T-helper 9 cell (primary cell): ENCODE results near the gene EIF6.
A peak's percentile ranks its signal among the peaks of the same experiment; 100 is the strongest.

Experiments
- DNase-seq: peaks from one replicate; pipeline ENCODE4 v3.0.0-alpha.2; 2020

Gene EIF6

GRCh38 chr20:35312318-35312717 lies 27.7 kb upstream of the EIF6 start:
- DNase-seq, result no peak

GRCh38 chr20:35311822-35312221 lies 27.2 kb upstream of the EIF6 start:
- DNase-seq, result no peak

GRCh38 chr20:35311409-35311808 lies 26.8 kb upstream of the EIF6 start:
- no peak for DNase-seq

GRCh38 chr20:35307666-35308653 lies 23.4 kb upstream of the EIF6 start:
- DNase-seq, result no peak

DNA sequence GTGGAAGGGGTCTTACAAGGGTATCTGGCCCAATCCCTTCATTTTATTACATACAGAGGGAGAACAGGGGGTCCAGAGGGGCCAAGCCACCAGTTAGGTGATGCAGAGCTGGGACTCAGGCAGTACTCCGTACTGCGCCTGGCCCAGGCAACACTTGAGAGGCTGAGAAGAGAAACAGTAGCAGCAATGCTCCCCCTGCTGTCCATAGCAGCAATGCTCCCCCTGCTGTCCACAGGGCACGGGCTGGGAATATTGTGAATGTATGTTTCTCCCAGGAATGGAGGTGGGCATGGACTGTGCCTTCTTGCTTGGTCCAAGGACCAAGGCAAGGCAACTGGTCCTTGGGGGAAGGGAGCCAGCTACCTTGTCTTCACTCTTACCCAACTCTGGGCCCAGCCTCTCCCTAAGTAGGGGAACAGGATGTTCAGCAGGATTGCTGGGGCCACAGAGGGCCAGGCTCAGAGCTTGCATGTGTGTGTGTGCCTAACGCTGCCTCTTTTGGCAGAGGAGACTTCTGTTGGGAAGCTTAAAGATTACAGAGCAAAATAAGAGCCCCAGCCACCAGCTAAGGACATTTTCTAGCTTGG lies 22.5 kb upstream of the EIF6 start:
- no peak for DNase-seq

- DNase-seq, result no peak
Measured at GRCh38 chr20:35305682-35306556, 21.3 kb upstream of the EIF6 start.

GRCh38 chr20:35304956-35305355 lies 20.4 kb upstream of the EIF6 start:
- no peak for DNase-seq

- DNase-seq, result peak; percentile 69
Measured at GRCh38 chr20:35303735-35304491, 19.3 kb upstream of the EIF6 start.

DNA sequence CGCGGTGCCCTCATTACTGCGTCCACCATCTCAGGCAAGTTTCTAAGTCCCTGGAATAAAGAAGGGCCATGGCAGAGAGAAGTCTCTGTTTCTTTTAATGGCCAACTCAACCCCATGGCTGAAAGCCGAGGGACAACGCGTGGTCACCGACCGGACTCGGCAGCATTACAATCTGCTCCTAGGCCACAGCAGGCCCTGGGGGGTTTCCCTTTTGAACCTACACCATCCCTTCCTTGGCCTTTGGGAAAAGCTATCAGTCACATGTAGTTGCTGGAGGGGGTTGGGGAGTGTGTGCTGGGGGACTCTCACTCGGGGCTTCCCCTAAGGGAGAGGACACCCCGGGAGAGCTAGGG lies 18.8 kb upstream of the EIF6 start:
- DNase-seq, result no peak

GRCh38 chr20:35302421-35303335 lies 18.1 kb upstream of the EIF6 start:
- DNase-seq, result no peak

GRCh38 chr20:35301426-35301825 lies 16.9 kb upstream of the EIF6 start:
- DNase-seq, result no peak

DNA sequence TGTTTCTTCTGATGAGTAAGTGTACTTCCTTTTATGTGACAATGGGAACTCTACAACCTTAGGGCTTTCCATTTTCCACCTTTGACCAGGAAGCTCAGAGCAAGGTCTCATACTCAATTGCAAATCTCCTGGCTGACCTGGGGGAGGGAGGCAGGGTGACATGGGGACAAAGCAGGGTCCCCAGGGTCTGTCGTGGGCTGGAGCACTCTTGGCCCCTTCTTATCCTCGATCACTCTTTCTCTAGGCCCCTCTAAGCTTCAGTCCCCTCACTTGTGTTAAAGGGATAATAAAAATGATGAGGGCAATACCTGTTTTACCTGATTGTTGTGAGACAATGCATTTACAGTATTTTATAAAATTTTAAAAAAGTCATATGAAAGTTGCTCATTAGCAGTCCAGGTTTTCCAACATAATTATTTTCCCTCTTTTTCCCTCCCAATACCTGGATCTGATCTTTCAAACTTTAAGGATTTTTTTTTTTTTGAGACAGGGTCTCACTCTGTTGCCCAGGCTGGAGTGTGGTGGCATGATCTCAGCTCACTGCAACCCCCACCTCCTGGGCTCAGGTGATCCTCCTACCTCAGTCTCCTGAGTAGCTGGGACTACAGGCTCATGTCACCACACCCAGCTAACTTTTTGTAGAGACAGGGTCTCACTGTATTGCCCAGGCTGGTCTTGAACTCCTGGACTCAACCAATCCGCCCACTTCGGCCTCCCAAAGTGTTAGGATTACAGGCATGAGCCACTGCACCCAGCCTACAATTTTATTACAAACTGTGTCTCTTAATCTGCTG lies 16.1 kb upstream of the EIF6 start:
- no peak for DNase-seq

DNA sequence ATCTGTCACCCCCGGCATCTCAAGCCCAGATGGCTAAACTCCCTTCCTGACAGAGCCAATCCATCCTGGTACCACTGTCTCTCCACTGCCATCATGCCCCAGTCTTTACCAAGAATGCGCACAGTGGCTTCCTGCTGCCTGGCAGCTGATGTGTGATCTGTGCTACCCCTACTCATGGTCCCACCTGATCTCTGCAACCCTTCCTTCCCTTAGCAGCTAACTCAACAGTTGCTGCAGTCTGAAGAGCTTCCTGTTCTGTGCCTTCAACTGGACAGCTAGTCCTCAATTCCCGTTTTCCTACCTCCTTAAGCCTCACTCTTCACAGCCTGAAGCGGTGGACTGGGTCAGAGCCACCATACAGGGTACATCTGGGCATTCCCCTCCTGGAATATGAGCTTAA lies 15.2 kb upstream of the EIF6 start:
- DNase-seq, result no peak

DNA sequence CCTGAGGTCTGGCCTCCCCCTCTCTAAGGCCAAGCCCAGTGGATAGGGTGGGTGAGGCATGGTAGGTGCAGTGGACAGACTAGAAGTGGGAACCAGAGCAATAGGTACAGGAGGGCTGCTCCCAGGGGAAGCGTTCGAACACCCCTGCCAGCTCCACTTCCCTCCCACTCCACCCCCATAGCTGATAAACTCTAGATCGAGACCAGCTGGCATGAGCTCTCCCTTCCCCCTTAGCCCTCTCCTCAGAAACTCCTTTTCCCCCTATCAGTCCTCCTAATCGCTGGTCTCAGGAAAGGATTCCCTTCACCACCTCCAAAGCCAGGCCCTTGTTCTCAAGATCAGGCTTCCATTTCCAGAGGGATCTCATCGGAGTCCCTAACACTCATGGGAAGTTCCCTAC lies 13.7 kb upstream of the EIF6 start:
- no peak for DNase-seq

GRCh38 chr20:35297740-35298139 lies 13.2 kb upstream of the EIF6 start:
- no peak for DNase-seq

DNA sequence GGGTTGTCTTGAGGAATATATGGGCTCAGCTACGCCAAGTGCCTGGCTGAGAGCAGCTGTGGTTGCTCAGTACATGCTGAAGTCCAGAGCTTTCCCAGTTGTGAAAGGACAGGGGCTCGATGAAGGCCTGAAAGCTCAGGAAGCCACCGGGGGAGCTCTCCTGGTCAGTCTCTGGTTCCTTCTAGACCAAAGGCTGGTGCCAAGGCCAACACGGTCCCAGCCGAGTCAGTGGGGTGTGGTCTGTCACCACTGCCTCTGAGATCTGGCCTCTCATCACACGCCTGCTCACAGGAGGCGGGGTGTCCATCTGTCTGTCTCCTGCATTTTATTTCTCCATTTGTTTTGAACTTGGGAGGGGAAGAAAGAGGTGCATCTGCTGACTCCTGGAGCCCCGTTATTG lies 12.6 kb upstream of the EIF6 start:
- no peak for DNase-seq

- no peak for DNase-seq
Measured at GRCh38 chr20:35296101-35296554, 11.6 kb upstream of the EIF6 start.

- DNase-seq, result no peak
Measured at GRCh38 chr20:35295674-35296073, 11.1 kb upstream of the EIF6 start.

DNA sequence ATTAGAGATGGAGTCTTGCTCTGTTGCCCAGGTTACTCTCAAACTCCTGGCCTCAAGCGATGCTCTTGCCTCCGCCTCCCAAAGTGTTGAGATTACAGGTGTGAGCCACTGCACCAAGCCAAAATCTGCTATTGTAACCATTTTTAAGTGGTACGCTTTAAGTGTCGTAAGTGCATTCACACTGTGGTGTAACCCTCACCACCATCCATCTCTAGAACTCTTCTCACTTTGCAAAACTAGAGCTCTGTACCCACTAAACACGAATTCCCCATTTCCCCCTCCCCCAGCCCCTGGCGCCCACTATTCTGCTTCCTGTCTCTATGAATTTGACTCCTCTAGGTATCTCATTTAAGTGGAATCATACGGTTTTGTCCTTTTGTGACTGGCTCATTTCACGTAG lies 10.5 kb upstream of the EIF6 start:
- no peak for DNase-seq

- DNase-seq, result no peak
Measured at GRCh38 chr20:35294293-35294685, 9.7 kb upstream of the EIF6 start.
